ENCODE results near the gene RNPS1. TPM values are rescaled to one million over a fixed set of nuclear protein-coding genes. Genes with fewer than 3 reads are reported as not detected.

Gene RNPS1
- 100 to 1,000 TPM; 212 to 220 TPM for total RNA-seq

DNA sequence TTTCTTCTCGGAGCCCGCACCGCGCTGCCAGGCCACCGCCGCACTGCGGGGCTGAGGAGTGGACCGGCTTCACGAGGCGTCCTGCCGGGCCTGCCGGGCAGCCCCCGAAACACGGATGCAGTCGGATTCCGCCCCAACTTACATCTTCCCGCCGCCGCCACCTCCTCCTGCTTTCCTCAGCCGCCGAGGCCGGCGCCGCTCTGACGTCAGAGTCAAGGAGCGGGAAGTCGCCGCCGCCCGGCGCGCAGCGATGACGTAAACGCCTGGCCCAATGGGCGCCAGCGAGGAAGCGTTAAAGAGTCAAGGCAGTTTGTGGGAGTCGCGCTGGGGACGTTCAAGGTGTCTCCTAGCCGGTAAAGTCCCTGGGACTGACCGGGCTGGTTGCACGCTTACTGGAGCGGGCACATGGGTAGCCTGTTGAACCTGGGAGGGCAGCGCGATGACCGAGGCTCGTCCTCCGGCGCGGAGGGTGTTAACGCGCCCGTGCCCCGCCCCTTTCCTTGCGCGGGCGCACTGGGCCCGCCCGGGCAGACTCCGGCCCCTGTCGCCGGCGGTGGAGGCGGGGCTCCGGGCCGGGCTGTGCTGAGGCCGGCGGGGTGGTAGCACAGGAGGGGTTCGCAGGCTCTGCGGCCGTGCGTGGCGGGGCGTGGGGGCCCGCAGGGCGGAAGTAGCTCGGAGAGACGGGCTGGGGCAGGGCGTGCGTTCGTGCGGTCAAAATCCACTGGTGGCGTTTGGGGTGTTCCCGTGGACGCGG lies at the start of gene RNPS1:
Gene RNPS1, minus strand, starts transcription at position 214 of the 754 bp plus-strand sequence. CDS start 3,483 bp downstream, outside the sequence.
- Mint-ChIP-seq H3K4me1 (peaks cover 27% of the 10 kb centered on the region), H3K9me3 (no peaks in the 10 kb centered on the region), H3K36me3 (peaks cover 14% of the 10 kb centered on the region), H3K27me3 (no peaks in the 10 kb centered on the region), H3K27ac (peak within 1 kb of the TSS; percentile 97), H3K4me3 (peak within 1 kb of the TSS; percentile 95)
- POLR2A ChIA-PET: interaction anchor here (0.7 to 2.1 kb wide), 10 partner anchors 11 to 402 kb away, joined by 3 to 27 read pairs (median 4); partner anchors contain the start of genes ABCA3, ECI1 and TRAF7
- DNase-seq: peak; percentile 99
- ATAC-seq (ENCODE audit: low read depth): peak; percentile 84

DNA sequence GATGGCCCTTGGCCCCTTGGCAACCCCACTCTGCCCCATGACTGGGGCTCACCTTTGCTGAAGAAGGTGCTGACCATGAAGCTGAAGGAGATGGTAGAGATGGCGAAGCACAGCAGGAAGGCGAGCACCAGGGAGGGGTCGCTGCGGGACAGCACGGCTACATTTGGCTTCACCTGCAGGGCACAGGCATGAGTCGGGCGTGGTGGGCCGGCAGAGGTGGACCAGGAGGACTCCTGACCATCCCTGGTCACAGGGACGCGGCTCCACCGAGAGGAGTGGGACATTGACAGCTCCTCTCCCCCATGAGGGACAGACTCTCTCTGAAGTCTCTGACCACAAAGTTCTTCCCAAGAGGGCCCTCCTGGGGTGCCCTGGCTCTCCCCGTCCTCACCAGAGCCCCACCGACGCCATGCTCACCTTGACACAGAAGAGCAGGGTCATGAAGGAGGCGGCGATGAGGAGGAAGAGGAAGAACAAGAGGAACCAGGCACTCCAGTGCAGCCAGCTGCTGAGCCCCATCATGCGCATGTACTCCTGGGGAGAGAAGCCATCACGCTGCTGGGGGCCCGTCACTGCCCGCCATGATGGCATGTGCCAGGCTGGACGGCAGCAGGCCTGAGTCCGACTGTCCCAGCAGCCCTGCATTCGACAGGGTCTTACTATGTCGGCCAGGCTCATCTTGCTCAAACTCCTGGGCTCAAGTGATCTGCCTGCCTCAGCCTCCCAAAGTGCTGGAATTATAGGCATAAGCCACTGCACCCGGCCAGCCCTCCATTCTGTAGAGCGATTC lies 49.5 kb upstream of the RNPS1 start:
- no peak for DNase-seq
- no peaks in the 10 kb centered on the region for H3K36me3 Mint-ChIP-seq
- H3K27ac Mint-ChIP-seq: no peak overlapping the region
- H3K27me3 Mint-ChIP-seq: no peaks in the 10 kb centered on the region
- no peaks in the 10 kb centered on the region for H3K4me1 Mint-ChIP-seq
- POLR2A ChIA-PET: no interaction called here
- no peak for ATAC-seq (ENCODE audit: low read depth)
- H3K4me3 Mint-ChIP-seq: no peak overlapping the region
- H3K9me3 Mint-ChIP-seq: no peaks in the 10 kb centered on the region

DNA sequence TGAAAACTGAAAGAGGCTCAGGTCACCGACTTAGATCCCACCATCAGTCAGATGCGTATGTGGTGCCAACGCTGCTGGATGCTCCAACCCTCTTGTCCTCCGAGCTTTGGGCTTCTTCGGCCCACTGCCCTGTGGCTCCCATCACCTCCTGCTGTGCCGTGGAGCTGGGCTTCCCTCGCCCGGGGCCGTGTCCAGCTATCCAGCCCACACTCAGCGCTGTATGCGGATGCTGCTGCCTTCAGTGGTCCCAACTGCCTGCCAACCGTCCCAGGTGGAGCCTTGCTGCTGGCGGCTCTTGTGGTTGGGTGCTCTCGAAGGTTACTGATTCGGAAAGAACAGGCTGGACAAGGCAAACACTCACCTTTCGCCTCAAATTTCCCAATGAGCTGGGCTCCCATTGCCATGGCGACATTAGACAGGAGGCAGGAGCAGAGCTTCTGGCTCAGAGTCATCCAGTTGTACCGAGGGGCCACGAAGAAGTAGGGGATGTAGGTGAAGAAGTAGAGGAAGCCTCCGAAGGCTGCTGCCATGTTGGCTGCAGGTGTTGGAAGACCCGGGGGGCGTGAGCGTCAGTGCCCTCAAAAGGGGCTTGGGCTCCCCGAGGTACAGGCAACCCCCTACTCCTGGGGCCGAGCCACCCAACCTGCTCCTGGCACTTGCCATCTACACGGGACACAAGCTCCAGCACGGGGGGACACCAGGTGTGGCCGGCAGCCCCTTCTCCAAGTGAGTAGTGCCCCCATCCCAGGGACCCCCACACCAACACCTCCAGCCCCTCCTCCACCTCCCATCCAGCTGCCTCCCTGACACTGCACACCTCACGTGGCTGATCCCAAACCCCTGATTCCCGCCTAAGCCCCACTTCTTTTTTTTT lies 40.4 kb upstream of the RNPS1 start:
- H3K9me3 Mint-ChIP-seq: no peaks in the 10 kb centered on the region
- no peaks in the 10 kb centered on the region for H3K27me3 Mint-ChIP-seq
- H3K4me1 Mint-ChIP-seq: no peaks in the 10 kb centered on the region
- no peaks in the 10 kb centered on the region for H3K36me3 Mint-ChIP-seq
- no peak overlapping the region for H3K4me3 Mint-ChIP-seq
- H3K27ac Mint-ChIP-seq: no peak overlapping the region
- DNase-seq (no peak), ATAC-seq (ENCODE audit: low read depth) (no peak)
- POLR2A ChIA-PET: no interaction called here

DNA sequence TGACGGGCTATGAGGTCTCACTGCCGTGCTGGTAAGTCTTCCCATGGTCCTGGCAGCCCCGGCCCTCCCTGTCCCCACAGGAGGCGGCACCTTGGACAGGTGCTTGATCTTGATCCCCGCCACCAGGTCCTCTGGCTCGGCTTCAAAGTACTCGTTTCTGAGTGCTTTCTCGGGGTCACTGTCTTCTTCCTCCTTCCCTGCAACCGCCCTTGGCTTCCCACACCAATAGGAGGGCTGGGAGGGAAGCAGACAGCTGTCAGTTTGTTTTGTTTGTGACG lies 31.9 kb upstream of the RNPS1 start:
- Mint-ChIP-seq H3K27ac (no peak overlapping the region), H3K4me1 (peaks cover 13% of the 10 kb centered on the region), H3K27me3 (no peaks in the 10 kb centered on the region), H3K36me3 (no peaks in the 10 kb centered on the region), H3K9me3 (no peaks in the 10 kb centered on the region), H3K4me3 (no peak overlapping the region)
- POLR2A ChIA-PET: no interaction called here
- DNase-seq (no peak), ATAC-seq (ENCODE audit: low read depth) (no peak)

GRCh38 chr16:2299121-2299914 lies 31.4 kb upstream of the RNPS1 start:
- ATAC-seq (ENCODE audit: low read depth) (no peak), DNase-seq (no peak)
- Mint-ChIP-seq H3K4me3 (no peak overlapping the region), H3K4me1 (peaks cover 13% of the 10 kb centered on the region), H3K27me3 (no peaks in the 10 kb centered on the region), H3K36me3 (no peaks in the 10 kb centered on the region), H3K9me3 (no peaks in the 10 kb centered on the region), H3K27ac (no peak overlapping the region)
- POLR2A ChIA-PET: interaction anchor here (1.0 kb wide), 1 partner anchor 31 kb away, joined by 3 read pairs; no protein-coding TSS in a partner anchor

DNA sequence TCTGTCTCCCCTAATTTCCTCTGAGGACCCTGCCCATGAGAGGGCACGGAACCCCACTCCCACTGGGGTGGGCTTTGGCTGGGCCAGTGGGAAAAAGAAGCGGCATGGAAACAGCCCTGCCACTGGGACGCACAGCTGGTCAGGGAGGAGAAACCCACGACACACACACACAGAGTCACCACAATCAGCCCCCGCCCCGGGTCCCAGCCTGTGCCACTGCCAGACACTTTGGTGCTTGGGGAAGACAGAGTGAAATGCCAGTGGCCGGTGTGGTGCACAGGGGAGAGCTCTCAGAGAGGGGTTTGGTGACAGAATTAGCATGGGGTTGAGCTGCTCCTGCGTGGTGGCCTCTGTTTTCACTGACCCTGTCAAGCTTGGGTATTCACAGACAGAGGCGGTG lies 30.7 kb upstream of the RNPS1 start:
- H3K4me3 Mint-ChIP-seq: no peak overlapping the region
- POLR2A ChIA-PET: interaction anchor here (1.0 kb wide), 1 partner anchor 30 kb away, joined by 3 read pairs; no protein-coding TSS in a partner anchor
- H3K27ac Mint-ChIP-seq: no peak overlapping the region
- H3K4me1 Mint-ChIP-seq: peaks cover 13% of the 10 kb centered on the region
- DNase-seq (no peak), ATAC-seq (ENCODE audit: low read depth) (no peak)
- no peaks in the 10 kb centered on the region for H3K36me3 Mint-ChIP-seq
- H3K27me3 Mint-ChIP-seq: no peaks in the 10 kb centered on the region
- no peaks in the 10 kb centered on the region for H3K9me3 Mint-ChIP-seq

DNA sequence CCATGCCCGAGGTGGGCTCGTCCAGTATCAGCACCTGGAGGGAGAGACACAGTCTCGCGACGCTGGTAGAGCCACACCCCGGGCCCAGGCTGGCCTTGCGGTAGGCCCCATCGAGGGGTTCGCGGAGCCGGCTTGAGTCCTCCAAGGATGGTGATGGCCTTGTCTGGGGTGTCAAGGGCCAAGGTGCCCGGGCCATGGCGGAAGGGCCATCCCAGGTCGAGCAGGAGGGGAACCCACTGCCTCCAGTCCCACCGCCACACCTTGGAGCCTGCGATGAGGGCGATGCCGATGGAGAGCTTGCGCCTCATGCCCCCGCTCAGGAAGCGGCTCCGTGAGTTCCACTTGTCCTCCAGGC lies 29.6 kb upstream of the RNPS1 start:
- Mint-ChIP-seq H3K4me1 (peaks cover 13% of the 10 kb centered on the region), H3K4me3 (no peak overlapping the region), H3K9me3 (no peaks in the 10 kb centered on the region), H3K36me3 (no peaks in the 10 kb centered on the region), H3K27me3 (no peaks in the 10 kb centered on the region), H3K27ac (peak overlapping the region; percentile 79)
- POLR2A ChIA-PET: interaction anchor here (0.6 to 1.4 kb wide), 5 partner anchors 27 to 235 kb away, joined by 3 to 5 read pairs (median 3); partner anchors contain the start of genes ECI1 and RNPS1
- DNase-seq (no peak), ATAC-seq (ENCODE audit: low read depth) (no peak)

GRCh38 chr16:2296661-2297505 lies 29.0 kb upstream of the RNPS1 start:
- no peaks in the 10 kb centered on the region for H3K9me3 Mint-ChIP-seq
- peak overlapping the region; percentile 22 for H3K4me3 Mint-ChIP-seq
- POLR2A ChIA-PET: interaction anchor here (0.6 to 1.4 kb wide), 5 partner anchors 26 to 236 kb away, joined by 3 to 5 read pairs (median 3); partner anchors contain the start of genes ECI1 and RNPS1
- no peaks in the 10 kb centered on the region for H3K36me3 Mint-ChIP-seq
- peak overlapping the region; percentile 79 for H3K27ac Mint-ChIP-seq
- H3K27me3 Mint-ChIP-seq: no peaks in the 10 kb centered on the region
- ATAC-seq (ENCODE audit: low read depth) (peak; percentile 81), DNase-seq (peak; percentile 51)
- peaks cover 13% of the 10 kb centered on the region for H3K4me1 Mint-ChIP-seq

DNA sequence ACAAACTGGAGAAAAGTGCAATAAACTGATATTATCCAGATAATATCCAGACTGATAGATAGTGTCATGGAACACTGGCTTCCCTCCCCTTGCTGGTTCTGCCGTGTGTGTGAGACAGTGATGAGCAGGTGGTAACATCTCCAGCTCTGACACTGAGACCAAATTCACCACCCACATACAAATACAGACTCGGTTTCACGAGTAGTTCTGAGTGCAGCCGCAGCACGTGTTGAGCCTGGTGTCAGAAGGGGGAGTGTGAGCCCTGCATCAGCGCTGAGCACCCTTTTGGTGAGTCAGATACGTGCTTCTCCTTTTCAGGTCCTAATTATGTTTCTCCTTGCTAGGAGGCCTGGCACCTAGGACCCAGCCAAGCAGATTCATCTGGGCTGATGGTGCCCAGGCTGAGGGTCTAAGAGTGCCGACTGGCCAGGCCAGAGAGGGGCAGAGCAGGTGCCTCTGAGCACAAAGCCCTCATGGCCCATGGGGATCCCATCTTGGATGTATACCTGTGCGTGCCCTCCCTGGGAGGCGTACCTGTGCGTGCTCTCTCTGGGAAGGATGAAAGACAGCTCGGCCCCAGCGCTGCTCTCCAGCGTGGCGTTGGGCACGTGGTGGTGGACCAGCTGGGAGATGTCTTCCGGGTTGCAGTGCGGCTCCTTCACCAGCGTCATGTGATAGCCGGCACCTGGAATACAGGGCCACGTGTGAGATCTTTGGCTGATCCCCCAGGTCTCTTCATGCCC lies 27.3 kb upstream of the RNPS1 start:
- DNase-seq (no peak), ATAC-seq (ENCODE audit: low read depth) (no peak)
- Mint-ChIP-seq H3K4me3 (no peak overlapping the region), H3K27me3 (no peaks in the 10 kb centered on the region), H3K9me3 (no peaks in the 10 kb centered on the region), H3K27ac (no peak overlapping the region), H3K36me3 (no peaks in the 10 kb centered on the region), H3K4me1 (peaks cover 13% of the 10 kb centered on the region)
- POLR2A ChIA-PET: interaction anchor here (0.7 kb wide), 1 partner anchor 237 kb away, joined by 4 read pairs; no protein-coding TSS in a partner anchor

GRCh38 chr16:2292221-2292620 lies 24.3 kb upstream of the RNPS1 start:
- no peak for ATAC-seq (ENCODE audit: low read depth)
- Mint-ChIP-seq H3K27ac (no peak overlapping the region), H3K9me3 (no peaks in the 10 kb centered on the region), H3K4me1 (peaks cover 12% of the 10 kb centered on the region), H3K4me3 (no peak overlapping the region), H3K36me3 (no peaks in the 10 kb centered on the region), H3K27me3 (no peaks in the 10 kb centered on the region)
- POLR2A ChIA-PET: no interaction called here
- no peak for DNase-seq

- H3K27ac Mint-ChIP-seq: no peak overlapping the region
- no peaks in the 10 kb centered on the region for H3K27me3 Mint-ChIP-seq
- no peak overlapping the region for H3K4me3 Mint-ChIP-seq
- ATAC-seq (ENCODE audit: low read depth) (no peak), DNase-seq (no peak)
- no peaks in the 10 kb centered on the region for H3K36me3 Mint-ChIP-seq
- POLR2A ChIA-PET: no interaction called here
- no peaks in the 10 kb centered on the region for H3K4me1 Mint-ChIP-seq
- H3K9me3 Mint-ChIP-seq: no peaks in the 10 kb centered on the region
Measured at GRCh38 chr16:2289282-2289681, 21.4 kb upstream of the RNPS1 start.
